AG08396 (cell line): ENCODE measurements around the gene CDH13.
A peak's percentile ranks its signal among the peaks of the same experiment; 100 is the strongest.

ENCODE experiments used
- DNase-seq: peaks from one replicate; pipeline ENCODE4 v3.0.0; 2012; ENCODE audit warnings: low spot score, mixed read lengths

The CDH13 gene

GRCh38 chr16:83058376-83058775 lies 431.6 kb downstream of the CDH13 start:
- no peak for DNase-seq

- DNase-seq, result no peak
These were observed 432.5 kb downstream of the CDH13 start for GRCh38 chr16:83059237-83059636.

GRCh38 chr16:83066011-83066410 lies 439.2 kb downstream of the CDH13 start:
- no peak for DNase-seq

- no peak for DNase-seq
These were observed 440.1 kb downstream of the CDH13 start for GRCh38 chr16:83066881-83067280.

GRCh38 chr16:83068686-83069085 lies 441.9 kb downstream of the CDH13 start:
- DNase-seq, result no peak

GRCh38 chr16:83070416-83071209 lies 443.8 kb downstream of the CDH13 start:
- DNase-seq, result no peak

GRCh38 chr16:83075956-83076355 lies 449.2 kb downstream of the CDH13 start:
- DNase-seq, result no peak

- no peak for DNase-seq
These were observed 456.6 kb downstream of the CDH13 start for GRCh38 chr16:83083361-83083760.

- no peak for DNase-seq
These were observed 458.9 kb downstream of the CDH13 start for GRCh38 chr16:83085660-83086059.

GRCh38 chr16:83095941-83096692 lies 469.3 kb downstream of the CDH13 start:
- peak; percentile 13 for DNase-seq

- no peak for DNase-seq
These were observed 471.8 kb downstream of the CDH13 start for GRCh38 chr16:83098536-83098935.

- no peak for DNase-seq
These were observed 473.9 kb downstream of the CDH13 start for GRCh38 chr16:83100679-83101078.

- no peak for DNase-seq
These were observed 475.6 kb downstream of the CDH13 start for GRCh38 chr16:83102336-83102735.

GRCh38 chr16:83105279-83106077 lies 478.7 kb downstream of the CDH13 start:
- no peak for DNase-seq

- no peak for DNase-seq
These were observed 482.8 kb downstream of the CDH13 start for GRCh38 chr16:83109490-83110125.

- no peak for DNase-seq
These were observed 483.5 kb downstream of the CDH13 start for GRCh38 chr16:83110269-83110668.

GRCh38 chr16:83113317-83113716 lies 486.5 kb downstream of the CDH13 start:
- DNase-seq, result no peak

GRCh38 chr16:83113811-83114210 lies 487.0 kb downstream of the CDH13 start:
- no peak for DNase-seq

- DNase-seq, result no peak
These were observed 488.9 kb downstream of the CDH13 start for GRCh38 chr16:83115491-83116232.

GRCh38 chr16:83116274-83116892 lies 489.6 kb downstream of the CDH13 start:
- DNase-seq, result no peak

GRCh38 chr16:83117810-83118209 lies 491.0 kb downstream of the CDH13 start:
- DNase-seq, result no peak
